HG03442 (cell line): ENCODE results near the gene JMJD4.
"Not testable (repeated sequence)": the region's sequence is repeated elsewhere in the genome, so short reads cannot be mapped to it uniquely, and the experiment has no call there.

Source experiments
- ATAC-seq: cut with Tn5 transposase; IDR thresholded peaks from one replicate; pipeline ENCODE4 v1.9.1; 2021; ENCODE audit warnings: mild to moderate bottlenecking, moderate library complexity; ENCODE audit not compliant: unreplicated experiment

Gene JMJD4

DNA sequence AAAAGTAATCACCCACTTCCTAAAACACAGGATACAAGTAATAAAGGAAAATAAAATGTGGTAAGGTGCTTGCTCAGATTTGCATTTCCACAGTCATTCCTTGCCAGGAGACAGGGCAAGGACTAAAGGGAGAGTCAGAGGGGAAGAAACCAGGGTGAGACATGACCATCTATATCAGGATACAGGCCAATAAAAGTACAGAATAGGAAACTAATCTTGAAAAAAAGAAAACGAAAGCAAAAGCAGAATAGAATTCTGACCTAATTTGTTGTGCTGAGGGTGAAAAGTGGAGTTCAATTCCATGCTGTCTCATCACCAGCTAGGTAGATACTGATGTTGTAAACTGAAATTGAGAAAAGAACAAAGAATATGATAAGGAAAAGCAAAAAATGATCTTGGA lies 27.3 kb downstream of the JMJD4 start:
- ATAC-seq = no peak

DNA sequence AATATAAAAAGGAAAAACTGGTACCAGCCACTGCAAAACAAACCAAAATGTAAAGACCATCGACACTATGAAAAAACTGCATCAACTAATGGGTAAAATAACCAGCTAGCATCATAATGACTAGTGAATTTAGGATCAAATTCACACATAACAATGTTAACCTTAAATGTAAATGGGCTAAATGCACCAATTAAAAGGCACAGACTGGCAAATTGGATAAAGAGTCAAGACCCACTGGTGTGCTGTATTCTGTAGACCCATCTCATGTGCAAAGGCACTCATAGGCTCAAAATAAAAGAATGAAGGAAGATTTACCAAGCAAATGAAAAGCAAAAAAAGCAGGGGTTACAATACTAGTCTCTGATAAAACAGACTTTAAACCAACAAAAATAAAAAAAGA lies 33.5 kb downstream of the JMJD4 start:
- not testable (repeated sequence) for ATAC-seq

GRCh38 chr1:227697321-227697864 lies 37.7 kb downstream of the JMJD4 start:
- no peak for ATAC-seq

GRCh38 chr1:227685807-227686206 lies 49.3 kb downstream of the JMJD4 start:
- no peak for ATAC-seq
